Stimulated activated CD8-positive, alpha-beta memory T cell treated with anti-CD3 and anti-CD28 coated beads, Interleukin-4, amount 100 ng/mL, for 4 hours (primary cell): ENCODE data around the gene PSMC3IP.
"Not testable (repeated sequence)": the region's sequence is repeated elsewhere in the genome, so short reads cannot be mapped to it uniquely, and the experiment has no call there.

Experiments used
- DNase-seq, 2 donors: peaks; one replicate each; pipeline ENCODE4 v3.0.0-alpha.2; 2020; ENCODE audit warnings: low read depth in 2 of 2, low spot score in 1 of 2

The PSMC3IP gene

GRCh38 chr17:42541041-42541833 is 36.3 kb downstream of the PSMC3IP start:
- no peak for DNase-seq

GRCh38 chr17:42540558-42540957 is 37.0 kb downstream of the PSMC3IP start:
- not testable (repeated sequence) for DNase-seq

- no peak for DNase-seq
These were observed 39.0 kb downstream of the PSMC3IP start for GRCh38 chr17:42538482-42538881.

DNA sequence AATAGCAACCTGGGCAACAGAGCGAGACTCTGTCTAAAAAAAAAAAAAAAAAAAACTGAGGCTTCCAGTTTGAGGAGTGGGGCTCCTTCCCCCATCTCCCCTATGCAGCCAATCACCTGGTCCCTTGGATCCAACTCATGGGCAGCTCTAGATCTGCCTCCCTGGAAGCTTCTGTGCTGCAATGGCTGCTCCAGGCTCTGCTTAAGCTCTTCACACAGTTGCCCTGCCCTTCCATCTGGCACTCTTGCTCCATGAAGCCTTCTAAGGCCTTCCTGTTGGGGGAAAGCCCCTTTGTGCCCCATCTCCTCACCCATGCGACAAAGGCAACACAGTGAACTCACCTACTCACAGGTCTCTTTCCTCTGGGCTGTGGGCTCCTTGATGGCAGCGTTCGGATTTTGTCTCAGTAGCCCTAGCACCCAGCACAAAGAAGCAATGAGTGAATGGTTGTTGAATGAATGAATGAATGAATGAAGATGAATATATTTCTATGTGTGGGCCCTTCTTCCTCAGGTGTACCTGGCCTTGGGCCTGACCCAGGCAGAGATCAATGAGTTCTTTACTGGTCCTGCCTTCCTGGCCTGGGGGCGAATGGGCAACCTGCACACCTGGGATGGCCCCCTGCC is 39.6 kb downstream of the PSMC3IP start:
- no peak for DNase-seq

DNA sequence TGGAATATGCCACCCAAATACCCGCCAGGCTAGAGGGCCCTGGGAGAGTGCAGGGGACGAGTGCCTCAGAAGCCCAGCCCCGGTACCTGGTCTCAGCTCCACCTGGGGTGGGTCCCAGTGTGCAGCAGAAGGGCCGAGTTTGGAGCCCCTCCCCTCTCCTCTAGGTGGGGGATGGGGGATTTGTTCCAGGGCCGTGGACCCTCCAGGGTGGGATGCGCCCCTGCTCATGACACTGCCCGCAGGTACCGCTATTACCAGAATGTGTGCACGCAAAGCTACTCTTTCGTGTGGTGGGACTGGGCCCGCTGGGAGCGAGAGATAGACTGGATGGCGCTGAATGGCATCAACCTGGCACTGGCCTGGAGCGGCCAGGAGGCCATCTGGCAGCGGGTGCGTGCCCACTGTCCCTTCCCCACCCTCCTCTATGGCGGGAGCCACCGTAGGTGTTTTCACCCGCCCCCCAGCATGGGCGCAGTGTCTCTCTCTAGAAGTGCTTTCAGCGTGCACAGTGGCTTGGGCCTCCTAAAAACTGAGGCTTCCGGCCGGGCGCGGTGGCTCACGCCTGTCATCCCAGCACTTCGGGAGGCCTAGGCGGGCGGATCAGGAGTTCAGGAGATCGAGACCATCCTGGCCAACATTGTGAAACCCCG is 40.2 kb downstream of the PSMC3IP start:
- DNase-seq: no peak

DNA sequence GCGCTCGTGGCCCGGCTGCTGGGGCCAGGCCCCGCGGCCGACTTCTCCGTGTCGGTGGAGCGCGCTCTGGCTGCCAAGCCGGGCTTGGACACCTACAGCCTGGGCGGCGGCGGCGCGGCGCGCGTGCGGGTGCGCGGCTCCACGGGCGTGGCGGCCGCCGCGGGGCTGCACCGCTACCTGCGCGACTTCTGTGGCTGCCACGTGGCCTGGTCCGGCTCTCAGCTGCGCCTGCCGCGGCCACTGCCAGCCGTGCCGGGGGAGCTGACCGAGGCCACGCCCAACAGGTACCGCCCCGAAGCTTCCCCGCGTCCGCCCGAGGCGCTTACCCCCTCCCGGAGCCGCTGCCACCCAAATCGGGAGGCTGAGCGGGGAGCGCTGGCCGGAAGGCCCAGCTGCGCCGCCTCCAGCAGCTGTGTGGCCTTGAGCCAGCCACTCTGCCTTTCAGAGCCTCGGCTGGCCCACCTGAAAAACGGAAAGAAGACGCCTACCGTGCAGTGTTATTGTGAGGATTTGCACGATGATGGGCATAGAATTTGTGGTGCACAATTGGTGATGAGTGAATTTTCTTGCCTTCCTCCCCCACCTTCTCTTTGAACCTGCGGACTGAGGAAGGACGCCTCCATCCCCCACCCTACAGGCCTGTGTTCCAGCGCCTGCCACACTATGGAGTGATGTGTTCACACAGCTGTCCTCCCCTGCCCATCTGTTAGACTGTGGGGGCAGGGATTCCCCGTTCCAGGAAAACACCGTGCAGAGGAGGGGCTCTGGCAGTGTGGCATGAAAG is 41.0 kb downstream of the PSMC3IP start:
- DNase-seq: peak in 1 of 2 donors; percentile 44

DNA sequence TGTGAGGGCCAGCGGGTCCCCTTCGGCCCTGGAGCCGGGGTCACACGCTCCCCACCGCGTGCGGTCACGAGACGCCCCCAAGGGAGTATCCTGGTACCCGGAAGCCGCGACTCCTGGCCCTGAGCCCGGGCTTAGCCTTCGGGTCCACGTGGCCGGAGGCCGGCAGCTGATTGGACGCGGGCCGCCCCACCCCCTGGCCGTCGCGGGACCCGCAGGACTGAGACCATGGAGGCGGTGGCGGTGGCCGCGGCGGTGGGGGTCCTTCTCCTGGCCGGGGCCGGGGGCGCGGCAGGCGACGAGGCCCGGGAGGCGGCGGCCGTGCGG is 41.5 kb downstream of the PSMC3IP start, which contains the start of gene NAGLU:
Gene NAGLU (plus strand): TSS at position 194 of the 324 bp plus-strand sequence. CDS start 32 bp downstream, at position 226.
- DNase-seq: peak; percentile 51 to 72

DNA sequence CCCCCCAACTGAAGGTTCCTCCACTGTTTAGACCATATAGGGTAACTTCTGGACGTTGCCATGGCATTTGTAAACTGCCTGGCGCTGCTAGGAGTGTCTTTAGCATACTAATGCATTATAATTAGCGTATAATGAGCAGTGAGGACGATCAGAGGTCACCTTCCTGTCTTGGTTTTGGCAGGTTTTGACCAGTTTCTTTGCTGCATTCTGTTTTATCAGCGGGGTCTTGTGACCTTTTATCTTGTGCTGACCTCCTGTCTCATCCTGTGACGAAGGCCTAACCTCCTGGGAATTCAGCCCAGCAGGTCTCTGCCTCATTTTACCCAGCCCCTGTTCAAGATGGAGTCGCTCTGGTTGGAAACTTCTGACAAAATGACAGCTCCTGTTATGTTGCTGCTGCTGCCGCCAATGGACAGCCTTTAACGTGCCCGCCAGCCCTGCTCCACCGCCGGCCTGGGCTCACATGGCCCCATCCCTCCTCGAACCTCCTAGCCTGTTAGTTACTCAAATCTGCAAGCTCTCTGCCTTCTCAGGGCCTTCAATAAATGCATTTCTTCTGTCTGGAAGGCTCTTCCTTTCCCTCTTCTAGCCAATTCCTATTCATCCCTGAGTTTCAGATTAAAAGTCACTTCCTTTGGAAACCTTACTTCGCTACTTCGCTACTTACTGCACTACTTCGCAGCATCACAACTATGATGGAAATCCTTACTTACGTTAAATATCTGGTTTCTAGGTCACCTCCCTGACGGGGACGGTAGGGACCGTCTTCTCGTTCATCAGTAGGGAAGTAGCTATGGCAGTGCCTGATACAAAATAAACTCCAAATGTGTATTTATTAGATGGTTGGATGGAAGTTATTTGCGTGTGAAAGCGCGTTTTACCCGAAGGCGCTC is 42.1 kb downstream of the PSMC3IP start:
- DNase-seq: no peak

- no peak for DNase-seq
These were observed 45.8 kb downstream of the PSMC3IP start for GRCh38 chr17:42531455-42532354.

GRCh38 chr17:42530952-42531454 is 46.5 kb downstream of the PSMC3IP start:
- no peak for DNase-seq

DNA sequence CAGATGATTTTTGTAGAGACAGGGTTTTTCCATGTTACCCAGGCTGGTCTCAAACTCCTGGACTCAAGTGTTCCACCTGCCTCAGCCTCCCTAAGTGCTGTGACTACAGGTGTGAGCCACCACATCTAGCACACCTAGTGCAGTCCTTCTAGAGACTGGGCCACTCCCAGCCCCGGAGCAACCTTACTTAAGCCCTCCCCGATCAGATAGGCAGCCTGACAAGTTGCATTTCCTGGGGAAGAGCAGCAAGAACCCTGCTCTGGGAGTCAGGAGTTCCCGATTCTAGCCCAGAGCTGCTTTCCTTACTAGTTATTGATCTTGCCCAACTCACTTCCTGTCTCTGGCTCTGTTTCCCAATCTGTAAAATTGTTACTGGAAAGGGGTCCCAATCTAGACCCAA is 48.5 kb downstream of the PSMC3IP start:
- no peak for DNase-seq

DNA sequence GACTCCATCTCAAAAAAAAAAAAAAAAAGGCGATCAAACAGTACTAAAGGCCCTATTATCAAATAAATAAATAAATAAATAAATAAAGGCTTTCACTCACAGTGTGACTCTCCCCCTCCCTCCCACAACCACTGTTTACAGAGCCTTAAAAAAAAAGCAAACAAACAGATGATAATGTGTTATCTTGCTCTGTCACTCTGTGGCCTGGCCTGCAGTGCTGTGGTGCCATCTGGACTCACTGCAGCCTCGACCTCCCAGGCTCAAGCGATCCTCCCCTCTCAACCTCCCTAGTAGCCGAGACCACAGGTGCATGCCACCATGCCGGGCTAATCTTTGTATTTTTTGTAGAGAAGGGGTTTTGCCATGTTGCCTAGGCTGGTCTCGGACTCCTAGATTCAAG is 49.6 kb downstream of the PSMC3IP start:
- DNase-seq: no peak

DNA sequence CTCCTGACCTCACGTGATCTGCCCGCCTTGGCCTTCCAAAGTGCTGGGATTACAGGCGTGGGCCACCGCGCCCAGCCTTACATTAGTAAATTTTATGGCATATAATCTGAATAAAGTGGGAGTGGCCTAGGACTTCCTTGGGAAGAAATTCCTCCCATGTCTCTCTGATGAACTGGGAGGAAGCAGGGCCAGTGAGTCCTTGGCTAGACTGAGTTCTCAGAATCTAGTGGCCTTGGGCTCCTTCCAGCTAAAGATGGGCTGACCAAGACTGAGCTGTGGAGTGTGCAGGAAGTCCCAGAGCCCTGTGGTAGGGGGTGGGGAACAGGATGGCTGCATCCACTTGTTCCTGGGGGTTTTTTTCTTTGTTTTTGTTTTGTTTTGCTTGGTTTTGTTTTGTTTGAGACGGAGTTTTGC is 51.5 kb downstream of the PSMC3IP start:
- no peak for DNase-seq

- no peak for DNase-seq
These were observed 52.3 kb downstream of the PSMC3IP start for GRCh38 chr17:42525221-42525620.

DNA sequence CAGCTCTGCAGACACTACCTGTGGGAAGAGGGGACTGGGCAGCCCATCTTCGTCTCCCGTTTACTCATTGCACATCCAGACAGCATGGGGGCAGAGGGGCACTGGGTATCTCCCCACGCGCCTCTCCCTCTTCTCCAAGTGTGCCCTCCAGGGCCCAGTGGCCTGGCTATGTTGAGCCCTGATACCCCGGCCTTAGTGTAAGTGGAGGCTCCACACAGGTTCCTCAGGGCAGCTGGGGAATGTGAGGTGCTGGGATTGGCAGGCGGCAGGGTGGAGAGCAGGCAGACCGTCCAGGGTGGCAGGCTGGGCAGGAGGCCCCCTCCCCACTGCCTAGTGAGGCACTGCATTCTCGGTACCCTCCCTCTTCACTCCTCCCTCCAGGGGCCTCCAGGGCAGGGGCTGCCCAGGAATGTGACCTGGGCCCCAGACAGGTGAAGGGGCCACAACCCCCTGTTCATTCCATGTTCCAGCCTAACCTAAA is 54.7 kb downstream of the PSMC3IP start:
- DNase-seq: no peak
